CD4-positive, alpha-beta T cell treated with Interleukin-1 beta for 1 hour (primary cell): ENCODE data around the gene ELOVL3.
"Not testable (repeated sequence)": the region's sequence is repeated elsewhere in the genome, so short reads cannot be mapped to it uniquely, and the experiment has no call there.

Experiments used
- DNase-seq, 2 donors: peaks; one replicate each; pipeline ENCODE4 v3.0.0-alpha.2; 2020 to 2022

Gene ELOVL3, protein sequence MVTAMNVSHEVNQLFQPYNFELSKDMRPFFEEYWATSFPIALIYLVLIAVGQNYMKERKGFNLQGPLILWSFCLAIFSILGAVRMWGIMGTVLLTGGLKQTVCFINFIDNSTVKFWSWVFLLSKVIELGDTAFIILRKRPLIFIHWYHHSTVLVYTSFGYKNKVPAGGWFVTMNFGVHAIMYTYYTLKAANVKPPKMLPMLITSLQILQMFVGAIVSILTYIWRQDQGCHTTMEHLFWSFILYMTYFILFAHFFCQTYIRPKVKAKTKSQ

DNA sequence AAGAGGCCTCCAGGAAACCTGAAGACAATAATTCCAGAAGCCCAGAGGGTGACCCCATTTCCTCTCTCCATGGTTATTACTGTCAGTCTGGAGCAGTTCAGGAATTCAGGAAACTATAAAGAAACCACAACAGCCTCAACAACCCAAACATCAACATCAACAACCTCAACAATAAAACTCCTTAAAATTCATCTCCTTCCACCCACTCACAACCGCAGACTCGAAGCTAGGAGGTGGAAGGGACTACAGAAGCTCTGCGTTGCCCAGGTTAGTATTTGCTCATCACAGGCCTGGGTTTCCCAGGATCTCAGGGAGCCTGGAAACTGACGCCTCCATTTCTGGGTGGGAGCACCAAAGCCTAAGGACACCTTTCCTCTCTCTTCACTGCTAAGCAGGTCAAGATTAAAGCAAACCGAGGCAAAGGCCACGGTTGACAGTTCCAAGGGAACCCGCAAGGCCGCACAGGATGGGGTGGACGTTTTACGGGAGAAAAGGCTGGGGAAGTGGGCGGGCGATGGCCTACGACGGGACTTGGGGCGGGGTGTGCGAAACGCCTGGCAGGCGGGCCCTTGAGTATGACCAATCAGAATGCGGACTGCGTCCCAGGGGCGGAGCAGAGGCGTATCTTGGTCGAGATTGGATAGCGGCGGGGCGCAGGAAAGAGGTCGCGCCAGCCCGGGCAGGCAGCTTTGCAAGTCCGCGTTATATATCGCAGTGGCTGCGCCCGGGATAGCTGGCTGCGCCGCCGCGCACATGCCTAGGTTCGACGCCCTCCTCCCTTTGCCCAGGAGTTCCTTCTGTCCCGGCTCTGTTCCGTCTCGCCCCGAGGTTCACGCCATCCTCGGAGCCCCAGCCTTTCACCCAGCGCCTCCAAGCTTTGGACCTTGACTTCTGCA lies at the start of gene ELOVL3:
Gene ELOVL3, plus strand, starts transcription at position 654 of the 896 bp plus-strand sequence. CDS start 250 bp downstream, outside the sequence.
- peak; percentile 89 to 91 for DNase-seq

DNA sequence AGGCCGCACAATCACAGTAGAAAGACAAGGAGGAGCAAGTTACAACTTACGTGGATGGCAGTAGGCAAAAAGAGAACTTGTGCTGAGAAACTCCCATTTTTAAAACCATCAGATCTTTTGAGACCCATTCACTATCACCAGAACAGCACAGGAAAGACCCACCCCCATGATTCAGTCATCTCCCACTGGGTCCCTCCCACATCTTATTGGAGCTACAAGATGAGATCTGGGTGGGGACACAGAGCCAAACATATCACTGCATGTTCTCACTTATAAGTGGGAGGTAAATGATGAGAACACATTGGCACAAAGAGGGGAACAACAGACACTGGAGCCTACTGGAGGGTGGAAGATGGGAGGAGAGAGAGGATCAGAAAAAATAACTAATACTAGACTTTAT lies 41.5 kb upstream of the ELOVL3 start:
- DNase-seq: no peak

- DNase-seq: no peak
These were observed 40.8 kb upstream of the ELOVL3 start for GRCh38 chr10:102185272-102185671.

DNA sequence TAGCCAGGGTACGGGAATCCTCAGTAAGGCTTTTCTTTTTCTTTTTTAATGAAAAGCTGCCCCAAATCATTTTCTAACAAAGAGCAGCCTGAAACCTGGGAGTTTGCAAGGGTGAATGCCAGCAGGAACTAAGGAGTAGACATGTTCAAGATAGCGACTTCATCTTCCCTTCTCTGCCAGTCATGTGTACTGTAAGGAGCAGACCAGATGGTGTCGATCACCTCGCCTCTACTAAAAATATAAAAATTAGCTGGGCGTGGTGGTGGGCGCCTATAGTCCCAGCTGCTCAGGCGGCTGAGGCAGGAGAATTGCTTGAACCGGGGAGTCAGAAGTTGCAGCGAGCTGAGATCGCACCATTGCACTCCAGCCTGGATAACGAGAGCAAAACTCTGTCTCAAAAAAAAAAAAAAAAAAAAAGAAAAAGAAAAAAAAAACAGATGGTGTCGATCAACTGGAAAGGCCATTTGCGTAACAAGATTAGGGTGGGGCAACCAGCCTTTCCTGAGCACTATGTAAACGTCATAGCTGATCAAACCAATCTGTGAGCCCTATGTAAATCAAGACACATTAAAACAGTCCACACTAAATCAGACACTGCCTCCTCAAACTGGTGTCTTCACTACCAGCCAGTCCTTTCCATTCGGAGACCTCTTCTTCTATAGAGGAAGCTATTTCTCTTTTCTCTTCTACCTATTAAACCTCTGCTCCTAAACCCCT lies 40.1 kb upstream of the ELOVL3 start:
- DNase-seq: no peak

DNA sequence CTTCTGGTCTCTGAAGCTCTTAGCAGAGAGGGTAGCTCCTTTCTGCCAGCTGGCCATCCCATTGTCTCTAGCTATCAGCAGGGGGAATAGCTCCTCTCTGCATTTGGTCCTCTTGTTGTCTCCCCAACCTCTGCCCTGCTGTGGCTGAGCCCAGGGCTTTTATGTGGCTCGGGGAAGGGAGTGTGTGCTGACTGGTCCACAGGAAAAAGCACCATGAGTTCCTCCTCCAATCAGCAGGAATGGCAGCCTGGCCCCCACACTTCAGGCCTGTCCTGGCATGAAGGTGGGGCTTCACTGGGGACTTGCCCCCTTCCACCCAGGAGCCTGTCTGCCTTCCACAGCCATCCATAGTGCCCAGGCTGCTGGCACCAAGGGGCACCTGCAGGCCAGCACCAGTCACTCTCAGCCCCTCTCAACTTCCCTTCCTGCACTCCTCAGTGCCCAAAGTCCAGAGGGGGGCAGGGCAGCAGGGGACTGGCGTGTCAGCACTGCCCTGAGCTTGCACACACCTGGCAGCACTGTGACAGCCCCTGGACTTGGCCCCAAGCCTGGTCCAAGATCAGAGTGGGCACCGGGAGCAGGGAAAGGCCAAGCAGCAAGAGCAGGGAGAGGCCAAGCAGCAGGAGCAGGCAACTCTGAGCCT lies 37.7 kb upstream of the ELOVL3 start:
- no peak for DNase-seq

DNA sequence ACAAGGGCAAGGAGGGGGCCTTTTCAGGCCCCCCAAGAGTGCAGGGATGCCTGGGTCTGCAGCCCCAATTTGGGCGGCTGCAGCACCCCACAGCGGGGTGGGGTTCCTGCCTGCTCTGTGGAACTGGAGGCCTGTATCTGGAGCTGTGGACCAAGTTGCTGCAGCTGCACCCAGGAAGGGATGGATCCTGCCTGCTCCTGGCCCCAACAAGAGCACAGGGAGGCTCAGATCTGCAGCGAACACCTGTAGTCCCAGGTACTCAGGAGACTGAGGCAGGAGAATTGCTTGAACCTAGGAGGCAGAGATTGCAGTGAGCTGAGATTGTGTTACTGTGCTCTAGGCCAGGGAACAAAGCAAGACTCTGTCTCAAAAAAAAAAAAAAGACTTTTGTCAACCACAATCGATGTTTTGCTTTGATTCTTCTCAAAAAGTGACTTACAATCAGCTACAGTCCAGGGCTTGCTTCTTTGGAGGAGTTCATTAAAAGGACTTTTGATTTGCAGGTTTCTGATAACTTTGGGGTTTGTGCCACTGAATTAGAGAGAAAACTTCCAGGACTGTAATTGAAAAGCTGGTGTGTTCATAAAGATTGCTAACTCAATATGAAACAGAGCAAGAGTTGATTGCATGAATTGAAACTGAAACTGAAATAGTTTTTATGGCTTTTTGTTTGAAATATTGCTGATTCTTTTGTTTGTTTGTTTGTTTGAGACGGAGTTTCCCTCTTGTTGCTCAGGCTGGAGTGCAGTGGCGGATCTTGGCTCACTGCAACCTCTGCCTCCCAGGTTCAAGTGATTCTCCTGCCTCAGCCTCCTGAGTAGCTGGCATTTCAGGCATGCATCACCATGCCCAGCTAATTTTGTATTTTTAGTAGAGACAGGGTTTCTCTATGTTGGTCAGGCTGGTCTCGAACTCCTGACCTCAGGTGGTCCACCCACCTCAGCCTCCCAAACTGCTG lies 36.9 kb upstream of the ELOVL3 start:
- peak in 1 of 2 donors; percentile 17 for DNase-seq

GRCh38 chr10:102191956-102192355 lies 34.1 kb upstream of the ELOVL3 start:
- no peak for DNase-seq

DNA sequence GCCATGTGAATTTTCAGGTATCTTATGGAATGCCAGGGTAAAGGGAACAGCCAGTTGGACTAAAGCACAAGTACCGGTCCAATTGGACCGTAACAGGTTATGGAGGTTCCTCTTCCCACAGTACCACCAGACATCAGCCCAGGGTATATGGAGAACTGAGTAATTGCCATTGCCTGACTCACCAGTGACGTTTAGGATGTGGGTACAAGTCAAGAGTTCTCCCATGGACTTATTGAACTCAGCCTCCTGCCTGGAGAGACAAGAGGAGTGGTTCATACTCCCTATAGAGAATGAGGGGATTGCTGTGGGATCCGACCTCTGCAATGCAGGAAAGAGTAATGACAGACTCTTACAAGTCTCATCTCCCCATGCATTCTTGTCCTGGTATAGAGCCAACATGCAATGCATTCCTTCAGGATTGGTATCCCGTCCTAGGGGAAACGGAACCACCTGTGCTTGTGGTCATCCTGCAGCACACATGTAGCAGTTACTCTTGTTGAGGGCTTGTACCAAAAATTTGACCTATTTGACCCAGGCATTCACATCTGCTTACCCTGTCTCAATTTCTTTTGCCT lies 30.7 kb upstream of the ELOVL3 start:
- no peak for DNase-seq

DNA sequence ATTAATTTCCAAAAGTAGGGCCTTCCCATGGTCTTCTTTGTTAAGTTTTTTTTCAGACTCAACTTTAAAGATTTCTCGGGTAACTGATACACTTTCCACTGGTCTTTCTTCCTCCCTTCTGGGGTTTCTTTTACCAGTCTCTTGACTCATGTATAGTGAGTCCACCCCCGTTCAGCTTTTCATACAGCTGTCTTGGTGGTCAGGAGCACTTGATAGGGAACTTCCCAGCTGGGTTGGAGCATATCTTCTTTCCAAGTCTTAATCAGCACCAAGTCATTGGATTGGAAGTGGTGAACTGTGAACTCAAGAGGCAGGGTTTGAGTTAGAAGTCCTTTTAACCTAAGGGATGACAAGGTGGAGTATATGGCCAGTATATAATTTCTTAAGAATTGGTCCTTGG lies 29.2 kb upstream of the ELOVL3 start:
- DNase-seq: no peak

DNA sequence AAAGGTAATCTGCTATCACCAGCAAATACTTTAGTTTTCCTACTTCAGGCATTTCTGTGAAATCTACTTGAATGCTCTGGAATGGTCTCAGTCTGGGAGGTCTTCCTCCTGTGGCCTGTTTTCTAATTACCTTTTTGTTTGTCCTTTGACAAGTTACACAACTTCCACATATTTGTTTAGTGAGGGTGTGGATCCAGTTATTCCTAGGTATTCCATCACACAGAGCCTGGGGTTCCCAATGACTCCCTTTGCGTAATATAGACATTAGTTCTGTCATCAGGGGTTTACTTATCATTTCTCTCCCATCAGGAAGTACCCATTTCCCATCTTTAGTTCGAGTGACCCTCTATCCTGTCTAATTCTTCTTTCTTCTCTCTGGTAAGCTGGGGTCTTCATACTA lies 28.1 kb upstream of the ELOVL3 start:
- DNase-seq: no peak

DNA sequence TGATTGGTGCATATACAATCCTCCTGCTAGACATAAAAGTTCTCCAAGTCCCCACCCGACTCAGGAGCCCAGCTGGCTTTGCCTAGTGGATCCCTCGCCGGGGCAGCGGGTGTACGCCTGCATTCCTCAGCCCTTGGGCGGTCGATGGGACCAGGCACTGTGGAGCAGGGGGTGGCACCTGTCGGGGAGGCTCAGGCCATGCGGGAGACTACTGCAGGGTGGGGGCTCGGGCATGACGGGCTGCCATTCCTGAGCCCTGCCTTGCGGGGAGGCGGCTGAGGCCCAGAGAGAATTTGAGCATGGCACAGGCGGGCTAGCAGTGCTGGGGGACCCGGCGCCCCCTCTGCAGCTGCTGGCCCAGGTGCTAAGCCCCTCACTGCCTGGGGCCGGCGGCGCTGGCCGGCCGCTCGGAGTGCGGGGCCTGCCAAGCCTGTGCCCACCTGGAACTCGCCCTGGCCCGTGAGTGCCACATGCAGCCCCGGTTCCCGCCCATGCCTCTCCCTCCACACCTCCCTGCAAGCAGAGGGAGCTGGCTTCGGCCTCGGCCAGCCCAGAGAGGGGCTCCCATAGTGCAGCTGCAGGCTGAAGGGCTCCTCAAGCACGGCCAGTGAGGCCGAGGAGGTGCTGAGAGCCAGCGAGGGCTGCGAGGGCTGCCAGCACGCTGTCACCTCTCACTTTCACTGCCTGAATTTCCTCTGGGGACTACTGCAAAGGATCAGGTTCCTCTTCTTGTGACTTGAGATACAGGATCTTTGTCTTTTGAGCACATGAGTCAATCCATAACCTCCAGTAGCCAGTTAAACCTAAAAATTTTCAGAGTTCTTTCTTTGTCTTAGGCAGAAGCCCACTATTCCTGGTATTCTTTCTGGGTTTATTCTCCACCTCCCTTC lies 25.1 kb upstream of the ELOVL3 start:
- no peak for DNase-seq

GRCh38 chr10:102202386-102202785 lies 23.7 kb upstream of the ELOVL3 start:
- DNase-seq: no peak

- DNase-seq: no peak
These were observed 17.6 kb upstream of the ELOVL3 start for GRCh38 chr10:102208311-102209035.

DNA sequence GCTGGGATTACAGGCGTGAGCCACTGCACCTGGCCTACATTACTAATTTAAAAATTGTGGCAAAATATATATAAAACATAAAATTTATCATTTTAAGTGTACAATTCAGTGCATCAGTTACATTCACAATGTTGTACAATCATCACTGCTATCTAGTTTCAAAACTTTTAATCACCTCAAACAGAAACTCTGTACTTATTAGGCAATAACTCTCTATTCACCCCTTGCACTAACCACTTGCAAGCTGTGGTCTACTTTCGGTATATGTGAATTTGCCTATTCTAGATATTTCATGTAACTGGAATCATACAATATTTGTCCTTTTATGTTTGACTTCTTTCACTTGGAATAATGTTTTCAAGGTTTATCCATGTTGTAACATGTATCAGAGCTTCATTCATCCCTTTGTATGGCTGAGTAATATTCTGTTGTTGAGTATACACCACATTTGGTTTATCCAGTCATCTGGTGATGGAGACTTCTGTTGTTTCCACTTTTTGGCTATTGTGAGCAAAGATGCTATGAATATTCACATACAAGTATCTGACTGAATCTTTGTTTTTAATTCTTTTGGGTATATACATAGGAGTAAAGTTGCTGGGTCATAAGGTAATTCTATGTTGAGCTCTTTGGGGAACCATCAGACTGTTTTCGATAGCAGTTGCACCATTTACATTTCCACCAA lies 14.3 kb upstream of the ELOVL3 start:
- no peak for DNase-seq

DNA sequence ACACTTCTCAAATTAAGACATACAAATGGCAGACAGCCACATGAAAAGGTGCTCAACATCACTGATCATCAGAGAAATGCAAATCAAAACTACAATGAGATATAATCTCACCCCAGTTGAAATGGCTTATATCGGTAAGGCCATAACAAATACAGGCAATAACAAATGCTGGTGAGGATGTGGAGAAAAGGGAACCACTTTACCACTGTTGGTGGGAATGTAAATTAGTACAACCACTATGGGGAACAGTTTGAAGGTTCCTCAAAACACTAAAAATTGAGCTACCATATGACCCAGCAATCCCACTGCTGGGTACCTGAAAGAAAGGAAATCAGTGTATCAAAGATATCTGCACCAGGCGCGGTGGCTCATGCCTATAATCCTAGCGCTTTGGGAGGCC lies 12.5 kb upstream of the ELOVL3 start:
- DNase-seq: not testable (repeated sequence)

DNA sequence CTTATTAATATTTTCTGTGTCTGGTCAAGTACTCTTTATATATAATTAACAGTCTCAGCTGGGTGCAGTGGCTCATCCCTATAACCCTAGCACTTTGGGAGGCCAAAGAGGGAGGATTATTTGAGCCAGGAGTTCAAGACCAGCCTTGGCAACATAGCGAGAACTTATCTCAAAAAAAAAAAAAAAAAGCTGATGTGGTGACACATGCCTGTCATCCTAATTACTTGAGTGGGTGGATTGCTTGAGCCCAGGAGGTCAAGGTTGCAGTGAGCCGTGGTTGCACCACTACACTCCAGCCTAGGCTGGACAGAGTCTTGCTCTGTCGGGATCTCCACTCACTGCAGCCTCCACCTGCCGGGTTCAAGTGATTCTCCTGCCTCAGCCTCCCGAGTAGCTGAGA lies 6.7 kb upstream of the ELOVL3 start:
- no peak for DNase-seq

DNA sequence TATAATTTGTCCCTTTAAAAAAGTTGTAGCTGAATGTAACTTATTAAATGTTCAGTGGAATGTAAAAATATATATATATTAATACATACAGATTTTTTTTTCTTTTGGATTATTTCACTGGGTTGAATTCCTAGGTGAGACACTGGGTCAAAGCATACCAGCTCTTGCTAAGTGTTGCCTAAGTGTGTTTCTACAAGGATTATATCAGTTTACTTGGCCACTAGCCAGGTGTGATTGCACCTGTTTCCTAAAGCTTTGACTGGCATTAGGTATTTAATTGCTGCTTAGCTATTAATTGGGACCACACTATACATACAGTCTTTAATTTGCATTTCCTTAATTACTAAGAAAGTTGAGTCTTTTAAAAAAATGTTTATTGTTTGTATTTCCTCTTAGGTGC lies 5.5 kb upstream of the ELOVL3 start:
- DNase-seq: no peak

DNA sequence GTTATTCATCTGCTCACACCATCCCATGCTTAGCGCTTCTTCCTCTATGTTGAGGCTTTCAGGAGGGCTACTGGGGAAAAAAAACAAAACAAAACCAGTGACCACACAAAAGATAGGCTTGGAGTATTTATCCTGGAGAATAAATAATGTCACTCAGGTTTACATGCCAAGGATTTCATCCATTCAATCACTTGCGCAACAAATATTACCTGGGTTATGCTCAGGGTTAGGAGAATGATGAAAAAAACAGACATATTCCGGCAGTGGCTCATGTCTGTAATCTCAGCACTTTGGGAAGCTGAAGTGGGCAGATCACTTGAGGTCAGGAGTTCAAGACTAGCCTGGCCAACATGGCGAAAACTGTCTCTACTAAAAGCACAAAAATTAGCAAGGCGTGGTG lies 3.3 kb upstream of the ELOVL3 start:
- DNase-seq: no peak

DNA sequence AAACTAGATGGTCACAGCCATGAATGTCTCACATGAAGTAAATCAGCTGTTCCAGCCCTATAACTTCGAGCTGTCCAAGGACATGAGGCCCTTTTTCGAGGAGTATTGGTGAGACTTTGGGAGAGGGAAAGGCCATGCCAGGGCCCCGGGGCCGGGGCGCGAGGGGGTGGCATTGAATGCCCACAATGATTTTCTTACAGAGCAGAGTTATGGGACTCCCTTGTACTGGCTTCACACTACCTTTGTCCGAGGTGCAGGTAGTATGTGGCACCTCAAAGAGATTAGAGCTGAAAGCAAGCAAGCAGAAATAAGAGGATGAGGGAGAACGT lies 407 bp downstream of the ELOVL3 start:
- no peak for DNase-seq
